ENCODE data around the gene LRCH4. TPM values are rescaled to one million over a fixed set of nuclear protein-coding genes. Genes with fewer than 3 reads are reported as not detected.
A peak's percentile ranks its signal among the peaks of the same experiment; 100 is the strongest.

Gene LRCH4
- total and polyA plus RNA-seq, 9 of the 15 experiments (the other 6 are each of a cell fraction or from before 2014, with no cell fraction given): 0.06 to 63.3 (median 15.0) TPM

GRCh38 chr7:100604028-100604975 is 18.4 kb upstream of the LRCH4 start (continued):
- TF ChIP-seq, protein P1, sequence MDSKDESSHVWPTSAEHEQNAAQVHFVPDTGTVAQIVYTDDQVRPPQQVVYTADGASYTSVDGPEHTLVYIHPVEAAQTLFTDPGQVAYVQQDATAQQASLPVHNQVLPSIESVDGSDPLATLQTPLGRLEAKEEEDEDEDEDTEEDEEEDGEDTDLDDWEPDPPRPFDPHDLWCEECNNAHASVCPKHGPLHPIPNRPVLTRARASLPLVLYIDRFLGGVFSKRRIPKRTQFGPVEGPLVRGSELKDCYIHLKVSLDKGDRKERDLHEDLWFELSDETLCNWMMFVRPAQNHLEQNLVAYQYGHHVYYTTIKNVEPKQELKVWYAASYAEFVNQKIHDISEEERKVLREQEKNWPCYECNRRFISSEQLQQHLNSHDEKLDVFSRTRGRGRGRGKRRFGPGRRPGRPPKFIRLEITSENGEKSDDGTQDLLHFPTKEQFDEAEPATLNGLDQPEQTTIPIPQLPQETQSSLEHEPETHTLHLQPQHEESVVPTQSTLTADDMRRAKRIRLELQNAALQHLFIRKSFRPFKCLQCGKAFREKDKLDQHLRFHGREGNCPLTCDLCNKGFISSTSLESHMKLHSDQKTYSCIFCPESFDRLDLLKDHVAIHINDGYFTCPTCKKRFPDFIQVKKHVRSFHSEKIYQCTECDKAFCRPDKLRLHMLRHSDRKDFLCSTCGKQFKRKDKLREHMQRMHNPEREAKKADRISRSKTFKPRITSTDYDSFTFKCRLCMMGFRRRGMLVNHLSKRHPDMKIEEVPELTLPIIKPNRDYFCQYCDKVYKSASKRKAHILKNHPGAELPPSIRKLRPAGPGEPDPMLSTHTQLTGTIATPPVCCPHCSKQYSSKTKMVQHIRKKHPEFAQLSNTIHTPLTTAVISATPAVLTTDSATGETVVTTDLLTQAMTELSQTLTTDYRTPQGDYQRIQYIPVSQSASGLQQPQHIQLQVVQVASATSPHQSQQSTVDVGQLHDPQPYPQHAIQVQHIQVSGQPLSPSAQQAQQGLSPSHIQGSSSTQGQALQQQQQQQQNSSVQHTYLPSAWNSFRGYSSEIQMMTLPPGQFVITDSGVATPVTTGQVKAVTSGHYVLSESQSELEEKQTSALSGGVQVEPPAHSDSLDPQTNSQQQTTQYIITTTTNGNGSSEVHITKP (IDR thresholded peaks at IDR 0.05; ENCODE audit: partially characterized antibody): peak; percentile 83
- no peak for TF ChIP-seq ZNF75A (CRISPR knock-in tag; IDR thresholded peaks at IDR 0.05)
- TF ChIP-seq HDAC6 (IDR thresholded peaks at IDR 0.05; ENCODE audit: low read depth, low read length): no peak
- TF ChIP-seq PKNOX1 (IDR thresholded peaks at IDR 0.05): peak; percentile 13; the same call in 1 of the 2 replicates
- peak; percentile 79 for TF ChIP-seq POLR2G (IDR thresholded peaks at IDR 0.05; ENCODE audit: low read depth, low read length)
- TF ChIP-seq DPF2 (IDR thresholded peaks at IDR 0.05): peak; percentile 66
- TF ChIP-seq RBBP5 (IDR thresholded peaks at IDR 0.05; ENCODE audit: borderline replicate concordance, insufficient read depth, low read length, poor library complexity, severe bottlenecking): peak; percentile 60
- TF ChIP-seq ZNF436 (CRISPR knock-in tag; IDR thresholded peaks at IDR 0.05): no peak
- TF ChIP-seq STAG1 (CRISPR knock-in tag; IDR thresholded peaks at IDR 0.05; ENCODE audit: borderline replicate concordance): peak; percentile 8; the same call in 1 of the 2 replicates
- TF ChIP-seq, protein P2, sequence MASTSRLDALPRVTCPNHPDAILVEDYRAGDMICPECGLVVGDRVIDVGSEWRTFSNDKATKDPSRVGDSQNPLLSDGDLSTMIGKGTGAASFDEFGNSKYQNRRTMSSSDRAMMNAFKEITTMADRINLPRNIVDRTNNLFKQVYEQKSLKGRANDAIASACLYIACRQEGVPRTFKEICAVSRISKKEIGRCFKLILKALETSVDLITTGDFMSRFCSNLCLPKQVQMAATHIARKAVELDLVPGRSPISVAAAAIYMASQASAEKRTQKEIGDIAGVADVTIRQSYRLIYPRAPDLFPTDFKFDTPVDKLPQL (IDR thresholded peaks at IDR 0.05; ENCODE audit: extremely low read depth, insufficient read length): no peak
- peak; percentile 54; the same call in 1 of the 2 replicates for TF ChIP-seq PML (IDR thresholded peaks at IDR 0.05; ENCODE audit: low read length)
- no peak for TF ChIP-seq E2F4 (CRISPR knock-in tag; IDR thresholded peaks at IDR 0.05; ENCODE audit: low read depth)
- TF ChIP-seq, protein P3, sequence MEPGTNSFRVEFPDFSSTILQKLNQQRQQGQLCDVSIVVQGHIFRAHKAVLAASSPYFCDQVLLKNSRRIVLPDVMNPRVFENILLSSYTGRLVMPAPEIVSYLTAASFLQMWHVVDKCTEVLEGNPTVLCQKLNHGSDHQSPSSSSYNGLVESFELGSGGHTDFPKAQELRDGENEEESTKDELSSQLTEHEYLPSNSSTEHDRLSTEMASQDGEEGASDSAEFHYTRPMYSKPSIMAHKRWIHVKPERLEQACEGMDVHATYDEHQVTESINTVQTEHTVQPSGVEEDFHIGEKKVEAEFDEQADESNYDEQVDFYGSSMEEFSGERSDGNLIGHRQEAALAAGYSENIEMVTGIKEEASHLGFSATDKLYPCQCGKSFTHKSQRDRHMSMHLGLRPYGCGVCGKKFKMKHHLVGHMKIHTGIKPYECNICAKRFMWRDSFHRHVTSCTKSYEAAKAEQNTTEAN (CRISPR knock-in tag; IDR thresholded peaks at IDR 0.05): 0 out of 2 replicates have a peak, but pooled peaks have one; percentile 21
- peak in 1 of 2 experiments; percentile 27; a peak in 1 of 4 replicates for TF ChIP-seq TRIM24 (IDR thresholded peaks at IDR 0.05)
- peak; percentile 40 for TF ChIP-seq L3MBTL2 (IDR thresholded peaks at IDR 0.05)
- TF ChIP-seq PHB2 (IDR thresholded peaks at IDR 0.05; ENCODE audit: low read depth): no peak
- TF ChIP-seq ZNF280A (IDR thresholded peaks at IDR 0.05; ENCODE audit: low read depth, partially characterized antibody): no peak

Data from K562 (cell line).